Type B pancreatic cell (in vitro differentiated cells): ENCODE results near the gene LEMD1. TPM values are rescaled to one million over a fixed set of nuclear protein-coding genes. Genes with fewer than 3 reads are reported as not detected.

Experiments
- DNase-seq: peaks from one replicate; pipeline ENCODE4 v3.0.0; 2021; ENCODE audit warnings: mixed read lengths; ENCODE audit not compliant: unreplicated experiment; ENCODE audit errors: extremely low spot score
- H3K27ac Mint-ChIP-seq: 2 replicates; pipeline ENCODE4 v1.8.0; 2021; ENCODE audit warnings: mild to moderate bottlenecking, mixed read lengths
- H3K27me3 Mint-ChIP-seq: 2 replicates; pipeline ENCODE4 v1.8.0; 2021; ENCODE audit warnings: mixed read lengths
- H3K36me3 Mint-ChIP-seq: 2 replicates; pipeline ENCODE4 v1.8.0; 2021; ENCODE audit warnings: mixed read lengths
- H3K4me1 Mint-ChIP-seq: one replicate; pipeline ENCODE4 v1.8.0; 2021; ENCODE audit warnings: mixed read lengths; ENCODE audit not compliant: unreplicated experiment
- H3K4me3 Mint-ChIP-seq: 2 replicates; pipeline ENCODE4 v1.8.0; 2021; ENCODE audit warnings: mild to moderate bottlenecking, mixed read lengths
- H3K9me3 Mint-ChIP-seq: 2 replicates; pipeline ENCODE4 v1.8.0; 2021; ENCODE audit warnings: mixed read lengths
- total RNA-seq: library from RNA; stranded (reverse); gene quantifications from 2 replicates; pipeline ENCODE4 v1.2.1, GENCODE V29; 2021; ENCODE audit warnings: low replicate concordance
- TF ChIP-seq, protein P1 (sequence below): fragments of 200-600 bp; sonication (generic); conservative IDR thresholded peaks from 2 replicates; pipeline ENCODE4 v1.5.0; 2021; ENCODE audit warnings: antibody characterized with exemption, mild to moderate bottlenecking

LEMD1 gene
- total RNA-seq, 1 donor from 2014 or later, result 5.5 TPM

- TF ChIP-seq, protein P1, sequence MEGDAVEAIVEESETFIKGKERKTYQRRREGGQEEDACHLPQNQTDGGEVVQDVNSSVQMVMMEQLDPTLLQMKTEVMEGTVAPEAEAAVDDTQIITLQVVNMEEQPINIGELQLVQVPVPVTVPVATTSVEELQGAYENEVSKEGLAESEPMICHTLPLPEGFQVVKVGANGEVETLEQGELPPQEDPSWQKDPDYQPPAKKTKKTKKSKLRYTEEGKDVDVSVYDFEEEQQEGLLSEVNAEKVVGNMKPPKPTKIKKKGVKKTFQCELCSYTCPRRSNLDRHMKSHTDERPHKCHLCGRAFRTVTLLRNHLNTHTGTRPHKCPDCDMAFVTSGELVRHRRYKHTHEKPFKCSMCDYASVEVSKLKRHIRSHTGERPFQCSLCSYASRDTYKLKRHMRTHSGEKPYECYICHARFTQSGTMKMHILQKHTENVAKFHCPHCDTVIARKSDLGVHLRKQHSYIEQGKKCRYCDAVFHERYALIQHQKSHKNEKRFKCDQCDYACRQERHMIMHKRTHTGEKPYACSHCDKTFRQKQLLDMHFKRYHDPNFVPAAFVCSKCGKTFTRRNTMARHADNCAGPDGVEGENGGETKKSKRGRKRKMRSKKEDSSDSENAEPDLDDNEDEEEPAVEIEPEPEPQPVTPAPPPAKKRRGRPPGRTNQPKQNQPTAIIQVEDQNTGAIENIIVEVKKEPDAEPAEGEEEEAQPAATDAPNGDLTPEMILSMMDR, result no peak
- no peak for DNase-seq
- Mint-ChIP-seq H3K9me3 (no peaks in the 10 kb centered on the region), H3K4me3 (no peak overlapping the region), H3K27me3 (peaks cover 18% of the 10 kb centered on the region), H3K4me1 (peaks cover 41% of the 10 kb centered on the region), H3K36me3 (no peaks in the 10 kb centered on the region), H3K27ac (no peak overlapping the region)
These were observed 48.6 kb downstream of the LEMD1 start for GRCh38 chr1:205373022-205373797.

GRCh38 chr1:205371871-205372660 is 49.8 kb downstream of the LEMD1 start:
- H3K27me3 Mint-ChIP-seq, result peaks cover 18% of the 10 kb centered on the region
- H3K4me1 Mint-ChIP-seq, result peaks cover 41% of the 10 kb centered on the region
- H3K9me3 Mint-ChIP-seq, result no peaks in the 10 kb centered on the region
- no peak overlapping the region for H3K27ac Mint-ChIP-seq
- no peak overlapping the region for H3K4me3 Mint-ChIP-seq
- H3K36me3 Mint-ChIP-seq, result no peaks in the 10 kb centered on the region
- no peak for DNase-seq
- TF ChIP-seq, protein P1, result no peak

DNA sequence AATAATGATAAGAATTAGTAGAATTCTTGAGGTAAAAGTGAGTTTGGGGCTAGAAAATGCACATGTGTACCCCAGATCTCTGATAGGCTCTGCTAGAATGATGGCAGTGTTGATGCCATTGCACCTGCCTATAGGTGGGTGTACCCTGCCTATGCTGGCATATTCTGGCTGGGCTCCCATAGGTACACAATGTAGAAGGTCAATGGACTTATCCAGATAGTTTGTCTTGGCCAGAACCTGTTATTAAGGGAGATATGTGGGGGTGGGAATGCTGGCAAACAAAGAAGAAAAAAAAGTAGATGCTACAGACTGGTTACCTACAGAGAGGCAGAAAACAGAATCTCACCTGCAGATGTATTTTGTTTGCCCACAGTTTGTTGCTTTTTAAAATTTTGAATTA is 51.1 kb downstream of the LEMD1 start:
- H3K27ac Mint-ChIP-seq, result no peak overlapping the region
- H3K9me3 Mint-ChIP-seq, result no peaks in the 10 kb centered on the region
- H3K36me3 Mint-ChIP-seq, result no peaks in the 10 kb centered on the region
- no peak for DNase-seq
- TF ChIP-seq, protein P1, result no peak
- H3K27me3 Mint-ChIP-seq, result peaks cover 12% of the 10 kb centered on the region
- no peak overlapping the region for H3K4me3 Mint-ChIP-seq
- peaks cover 39% of the 10 kb centered on the region for H3K4me1 Mint-ChIP-seq

GRCh38 chr1:205369701-205370123 is 52.1 kb downstream of the LEMD1 start:
- Mint-ChIP-seq H3K9me3 (no peaks in the 10 kb centered on the region), H3K27me3 (peaks cover 10% of the 10 kb centered on the region), H3K36me3 (no peaks in the 10 kb centered on the region), H3K27ac (no peak overlapping the region), H3K4me3 (no peak overlapping the region), H3K4me1 (peaks cover 41% of the 10 kb centered on the region)
- TF ChIP-seq, protein P1, result no peak
- no peak for DNase-seq

GRCh38 chr1:205368478-205368877 is 53.4 kb downstream of the LEMD1 start:
- H3K27me3 Mint-ChIP-seq, result peaks cover 9% of the 10 kb centered on the region
- DNase-seq, result no peak
- H3K4me3 Mint-ChIP-seq, result no peak overlapping the region
- no peak overlapping the region for H3K27ac Mint-ChIP-seq
- H3K4me1 Mint-ChIP-seq, result peaks cover 31% of the 10 kb centered on the region
- TF ChIP-seq, protein P1, result no peak
- no peaks in the 10 kb centered on the region for H3K9me3 Mint-ChIP-seq
- H3K36me3 Mint-ChIP-seq, result no peaks in the 10 kb centered on the region
